SK-N-SH (cell line): Measurements from ENCODE around the gene MELK. TPM values are rescaled to one million over a fixed set of nuclear protein-coding genes. Genes with fewer than 3 reads are reported as not detected.
"Not testable (repeated sequence)": the region's sequence is repeated elsewhere in the genome, so short reads cannot be mapped to it uniquely, and the experiment has no call there.

Experiments
- CTCF ChIA-PET: fragments of 300-600, 350-600 bp; formaldehyde crosslinking; extraction: SDS; loops from one replicate; lab custom pipeline; 2021; lab: Yijun Ruan, JAX
- POLR2A ChIA-PET: fragments of 350-600 bp; sonication (Branson Sonifier 250); formaldehyde crosslinking; extraction: SDS; loops from one replicate; lab custom pipeline; 2020; ENCODE audit warnings: antibody characterized with exemption, inconsistent platforms; lab: Yijun Ruan, JAX
- DNase-seq: peaks from one replicate; pipeline ENCODE4 v3.0.0; 2012
- H2AFZ ChIP-seq: fragments of 200-600 bp; sonication (generic); 2 replicates; pipeline ENCODE4 v1.8.1; 2016; ENCODE audit warnings: antibody characterized with exemption, mild to moderate bottlenecking, low read depth
- H3F3A ChIP-seq: fragments of 200-600 bp; sonication (generic); replicated peaks from 2 replicates; pipeline ENCODE3; 2016; ENCODE audit warnings: antibody characterized with exemption, mild to moderate bottlenecking; ENCODE audit not compliant: insufficient read depth
- H3K27ac ChIP-seq, 2 experiments: fragments of 200-500 bp in 1 of 2; fragments of 200-600 bp in 1 of 2; sonication (Bioruptor generic) in 1 of 2; sonication (generic), shearing (Covaris generic) in 1 of 2; 2 replicates each; pipeline versions ENCODE4 v1.5.1 to v1.6.1; 2014 to 2016; ENCODE audit warnings: low read depth in 2 of 2, inconsistent platforms in 1 of 2, low read length in 1 of 2, mild to moderate bottlenecking in 1 of 2, mixed read lengths in 1 of 2
- H3K27me3 ChIP-seq: fragments of 200-600 bp; sonication (generic), shearing (Covaris generic); 2 replicates; pipeline ENCODE4 v1.6.1; 2016; ENCODE audit warnings: mixed run types; ENCODE audit not compliant: insufficient read depth
- H3K36me3 ChIP-seq, 2 experiments: fragments of 200-500 bp in 1 of 2; fragments of 200-600 bp in 1 of 2; sonication (Bioruptor generic) in 1 of 2; sonication (generic) in 1 of 2; replicated peaks in 1 of 2; 2 replicates each; pipeline versions ENCODE3 to v1.5.1; 2014 to 2016; ENCODE audit warnings: low read length in 1 of 2, mild to moderate bottlenecking in 1 of 2; ENCODE audit not compliant: insufficient read depth in 2 of 2, control insufficient read depth in 1 of 2
- H3K4me1 ChIP-seq, 2 experiments: fragments of 200-500 bp in 1 of 2; fragments of 200-600 bp in 1 of 2; sonication (Bioruptor generic) in 1 of 2; sonication (generic), shearing (Covaris generic) in 1 of 2; 2 replicates each; pipeline versions ENCODE4 v1.5.1 to v1.6.1; 2014 to 2016; ENCODE audit warnings: low read depth in 1 of 2, low read length in 1 of 2, mixed run types in 1 of 2; ENCODE audit not compliant: insufficient read depth in 2 of 2, control insufficient read depth in 1 of 2
- H3K4me2 ChIP-seq: fragments of 200-600 bp; sonication (generic), shearing (Covaris generic); 2 replicates; pipeline ENCODE4 v1.6.1; 2017; ENCODE audit warnings: mixed run types
- H3K4me3 ChIP-seq, 2 experiments: fragments of 200-500 bp in 1 of 2; fragments of 200-600 bp in 1 of 2; sonication (Bioruptor generic) in 1 of 2; sonication (generic), shearing (Covaris generic) in 1 of 2; 2 replicates each; pipeline versions ENCODE4 v1.5.1 to v1.8.1; 2014 to 2016; ENCODE audit warnings: low read depth in 2 of 2, inconsistent platforms in 1 of 2, low read length in 1 of 2, mild to moderate bottlenecking in 1 of 2, mixed read lengths in 1 of 2, moderate library complexity in 1 of 2
- H3K79me2 ChIP-seq: fragments of 200-600 bp; sonication (generic); 2 replicates; pipeline ENCODE4 v1.8.1; 2017; ENCODE audit warnings: mild to moderate bottlenecking; ENCODE audit not compliant: insufficient read depth
- H3K9ac ChIP-seq: fragments of 200-600 bp; sonication (generic); 2 replicates; pipeline ENCODE4 v1.6.1; 2017; ENCODE audit warnings: mixed run types
- H3K9me2 ChIP-seq: fragments of 200-600 bp; sonication (generic); 2 replicates; pipeline ENCODE4 v1.6.1; 2017; ENCODE audit warnings: mixed run types
- H3K9me3 ChIP-seq: fragments of 200-600 bp; sonication (generic); 2 replicates; pipeline ENCODE4 v1.6.1; 2017; ENCODE audit warnings: mixed run types, mild to moderate bottlenecking, moderate library complexity
- H4K20me1 ChIP-seq: fragments of 200-600 bp; sonication (generic); 2 replicates; pipeline ENCODE4 v1.6.1; 2017; ENCODE audit warnings: mild to moderate bottlenecking, mixed run types; ENCODE audit not compliant: insufficient read depth
- CTCF ChIP-seq: fragments of 200-600 bp; sonication (generic); IDR thresholded peaks from 2 replicates; pipeline ENCODE4 v1.6.1; 2017; ENCODE audit warnings: antibody characterized with exemption, mild to moderate bottlenecking, moderate library complexity
- EZH2phosphoT487 ChIP-seq: fragments of 200-600 bp; sonication (generic); IDR thresholded peaks from 2 replicates; pipeline ENCODE4 v1.6.1; 2017; ENCODE audit warnings: low read depth, mixed run types, mild to moderate bottlenecking, antibody characterized with exemption, moderate library complexity, borderline replicate concordance
- FOSL2 ChIP-seq: IDR thresholded peaks from 2 replicates; pipeline ENCODE4 v1.4.0; 2012; ENCODE audit warnings: low read depth, mild to moderate bottlenecking, moderate library complexity, borderline replicate concordance
- POLR2AphosphoS5 ChIP-seq: IDR thresholded peaks from 2 replicates; pipeline ENCODE4 v1.6.1; 2012; ENCODE audit warnings: low read depth, low read length
- RCOR1 ChIP-seq: fragments of 150-350 bp; IDR thresholded peaks from 2 replicates; pipeline ENCODE4 v1.6.1; 2017; ENCODE audit warnings: antibody characterized with exemption, low read length
- SMC3 ChIP-seq: IDR thresholded peaks from 2 replicates; pipeline ENCODE4 v1.6.1; 2012; ENCODE audit warnings: low read depth, low read length, improper control_type of control experiment
- TCF12 ChIP-seq: IDR thresholded peaks from 2 replicates; pipeline ENCODE4 v1.4.0; 2012
- TEAD4 ChIP-seq: IDR thresholded peaks from 2 replicates; pipeline ENCODE4 v1.4.0; 2012; ENCODE audit warnings: mild to moderate bottlenecking, borderline replicate concordance; ENCODE audit not compliant: insufficient read depth
- WGBS: methylation state at CpG from one replicate; pipeline ENCODE4 v1.1.6; 2017; ENCODE audit warnings: low lambda C conversion rate; 5-methylcytosine and 5-hydroxymethylcytosine counted together
- polyA plus RNA-seq, 3 experiments: library from polyadenylated mRNA; depleted of rRNA; stranded (reverse); fragments of >200 nt; gene quantifications; 2 replicates each; pipeline ENCODE4 v1.2.3, GENCODE V29; 2012
- TF ChIP-seq, protein P1 (sequence below): IDR thresholded peaks from 2 replicates; pipeline ENCODE4; 2012

Gene MELK
- polyA plus RNA-seq, 1 of the 3 experiments (the other 2 are of a cell fraction), result 16.5 TPM

- Histone ChIP-seq H3K9ac (peak overlapping the region; percentile 87), H3K27ac (peak overlapping the region; percentile 30 to 75; a peak in 3 of 4 replicates), H3K79me2 (peaks cover 64% of the 10 kb centered on the region), H3K4me2 (peak overlapping the region; percentile 92), H2AFZ (peak overlapping the region; percentile 95), H3F3A (peaks cover 26% of the 10 kb centered on the region), H3K4me3 (peak overlapping the region; percentile 81 to 87)
- DNase-seq, H3K27me3 ChIP-seq, H4K20me1 ChIP-seq, H3K4me1 ChIP-seq, H3K9me3 ChIP-seq, POLR2A ChIA-PET, H3K9me2 ChIP-seq, H3K36me3 ChIP-seq: not testable (repeated sequence)
- 95% methylated on average over 8 of the region's 8 CpGs for WGBS
- CTCF ChIA-PET, result interaction anchor here (2.9 kb wide), 1 partner anchor 167 kb away, joined by 7 read pairs; no protein-coding TSS in a partner anchor
- 0 out of 2 replicates have a peak, but pooled peaks have one; percentile 0 for TF ChIP-seq RCOR1
Measured at GRCh38 chr9:36574045-36574444, 1.4 kb downstream of the MELK start.

DNA sequence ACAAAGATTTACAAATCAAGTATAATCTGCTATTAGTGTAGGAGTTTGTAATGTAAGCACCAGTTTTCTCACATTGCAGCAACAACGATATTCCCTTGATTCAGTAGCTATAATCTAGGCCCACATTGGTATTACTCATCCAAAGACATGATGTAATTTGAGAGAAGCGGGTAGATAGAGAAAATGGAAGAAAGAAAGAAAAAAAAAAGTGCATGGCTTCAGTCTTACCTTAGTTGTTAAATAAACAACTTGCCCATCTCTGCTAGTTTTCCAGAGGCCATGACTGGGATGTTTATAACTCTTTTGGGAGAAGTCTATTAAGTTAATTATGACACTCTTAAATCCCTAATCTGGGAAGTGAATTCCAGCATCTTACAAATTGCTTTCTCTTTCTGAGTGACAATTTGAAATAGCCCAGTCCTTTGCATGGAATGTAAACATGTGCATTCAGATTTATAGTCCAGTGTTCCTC, 2.8 kb downstream of the MELK start:
- H2AFZ ChIP-seq, result peak overlapping the region; percentile 67
- H3K4me3 ChIP-seq, result peak overlapping the region; percentile 4 to 16; a peak in 3 of 4 replicates
- H3K4me2 ChIP-seq, result peak overlapping the region; percentile 55
- no peaks in the 10 kb centered on the region for H3K9me3 ChIP-seq
- H3F3A ChIP-seq, result peaks cover 26% of the 10 kb centered on the region
- no peaks in the 10 kb centered on the region for H3K36me3 ChIP-seq
- H4K20me1 ChIP-seq, result peaks cover 3% of the 10 kb centered on the region; the same call in 1 of the 2 replicates
- DNase-seq, result no peak
- POLR2A ChIA-PET, result no interaction called here
- 16% methylated on average over 2 of the region's 2 CpGs for WGBS
- H3K27ac ChIP-seq, result peak overlapping the region; percentile 58 to 62; a peak in 3 of 4 replicates
- H3K4me1 ChIP-seq, result peaks cover 3 to 7% of the 10 kb centered on the region in 2 experiments; a peak in 3 of 4 replicates
- H3K9ac ChIP-seq, result peak overlapping the region; percentile 31; the same call in 1 of the 2 replicates
- TF ChIP-seq EZH2phosphoT487, result no peak
- no peak for TF ChIP-seq SMC3
- peak; percentile 65 for TF ChIP-seq TCF12
- TF ChIP-seq TEAD4, result no peak
- TF ChIP-seq CTCF, result no peak
- TF ChIP-seq FOSL2, result peak; percentile 56; the same call in 1 of the 2 replicates
- TF ChIP-seq POLR2AphosphoS5, result no peak
- TF ChIP-seq, protein P1, sequence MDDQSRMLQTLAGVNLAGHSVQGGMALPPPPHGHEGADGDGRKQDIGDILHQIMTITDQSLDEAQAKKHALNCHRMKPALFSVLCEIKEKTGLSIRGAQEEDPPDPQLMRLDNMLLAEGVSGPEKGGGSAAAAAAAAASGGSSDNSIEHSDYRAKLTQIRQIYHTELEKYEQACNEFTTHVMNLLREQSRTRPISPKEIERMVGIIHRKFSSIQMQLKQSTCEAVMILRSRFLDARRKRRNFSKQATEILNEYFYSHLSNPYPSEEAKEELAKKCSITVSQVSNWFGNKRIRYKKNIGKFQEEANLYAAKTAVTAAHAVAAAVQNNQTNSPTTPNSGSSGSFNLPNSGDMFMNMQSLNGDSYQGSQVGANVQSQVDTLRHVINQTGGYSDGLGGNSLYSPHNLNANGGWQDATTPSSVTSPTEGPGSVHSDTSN, result peak; percentile 41; the same call in 1 of the 2 replicates
- H3K9me2 ChIP-seq, result no peaks in the 10 kb centered on the region
- peaks cover 78% of the 10 kb centered on the region for H3K79me2 ChIP-seq
- CTCF ChIA-PET, result interaction anchor here (0.7 to 2.9 kb wide), 3 partner anchors 22 to 169 kb away, joined by 3 to 7 read pairs (median 3); no protein-coding TSS in a partner anchor
- no peaks in the 10 kb centered on the region for H3K27me3 ChIP-seq
